ENCODE results near the gene CYTH4.

Gene CYTH4

DNA sequence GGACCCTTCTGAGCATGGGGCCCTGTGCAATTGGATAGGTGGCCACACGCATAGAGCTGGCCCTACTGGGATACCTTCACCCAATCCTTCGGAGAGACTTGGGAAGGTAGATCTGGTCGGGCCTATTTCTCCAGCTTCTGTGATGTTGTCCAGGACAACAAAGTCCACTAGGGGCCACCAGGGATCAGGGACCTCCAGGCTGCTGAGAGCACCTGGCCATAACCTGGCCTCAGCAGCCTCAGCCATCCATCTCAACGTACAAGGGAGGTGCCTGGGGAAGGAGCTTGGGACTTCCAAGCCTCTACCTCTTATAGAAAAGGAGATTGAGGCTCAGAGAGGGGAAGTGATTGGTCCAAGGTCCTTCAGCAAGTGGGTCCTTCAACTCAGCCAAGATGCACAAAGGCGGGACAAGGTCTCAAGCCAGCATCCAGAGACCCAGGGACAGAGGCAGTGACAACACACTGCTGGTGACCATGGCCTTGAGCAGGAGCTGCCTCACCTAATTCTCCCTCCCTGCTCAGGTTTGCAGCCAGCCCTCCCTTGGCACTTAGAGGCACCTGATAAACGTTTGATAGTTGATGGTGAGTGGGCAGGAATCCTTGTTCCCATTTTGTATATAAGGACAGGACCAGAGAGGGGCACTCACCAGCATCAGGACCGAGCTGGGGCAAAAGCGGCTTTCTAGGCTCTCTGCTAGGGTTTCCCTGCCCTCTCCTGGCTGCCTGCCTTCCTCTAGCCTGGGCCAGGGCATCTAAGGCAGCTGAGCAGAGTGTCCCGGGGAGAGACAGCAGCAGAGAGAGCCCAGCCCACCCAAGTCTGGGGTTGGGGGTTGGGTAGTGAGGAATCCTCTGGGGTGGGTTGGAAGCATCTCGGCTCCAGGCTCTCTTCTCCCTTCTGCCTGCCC lies 42.7 kb upstream of the CYTH4 start:
- H3K4me3 ChIP-seq (replicated peaks; ENCODE audit: low read depth, low read length): no peak overlapping the region
- TF ChIP-seq, protein P1, sequence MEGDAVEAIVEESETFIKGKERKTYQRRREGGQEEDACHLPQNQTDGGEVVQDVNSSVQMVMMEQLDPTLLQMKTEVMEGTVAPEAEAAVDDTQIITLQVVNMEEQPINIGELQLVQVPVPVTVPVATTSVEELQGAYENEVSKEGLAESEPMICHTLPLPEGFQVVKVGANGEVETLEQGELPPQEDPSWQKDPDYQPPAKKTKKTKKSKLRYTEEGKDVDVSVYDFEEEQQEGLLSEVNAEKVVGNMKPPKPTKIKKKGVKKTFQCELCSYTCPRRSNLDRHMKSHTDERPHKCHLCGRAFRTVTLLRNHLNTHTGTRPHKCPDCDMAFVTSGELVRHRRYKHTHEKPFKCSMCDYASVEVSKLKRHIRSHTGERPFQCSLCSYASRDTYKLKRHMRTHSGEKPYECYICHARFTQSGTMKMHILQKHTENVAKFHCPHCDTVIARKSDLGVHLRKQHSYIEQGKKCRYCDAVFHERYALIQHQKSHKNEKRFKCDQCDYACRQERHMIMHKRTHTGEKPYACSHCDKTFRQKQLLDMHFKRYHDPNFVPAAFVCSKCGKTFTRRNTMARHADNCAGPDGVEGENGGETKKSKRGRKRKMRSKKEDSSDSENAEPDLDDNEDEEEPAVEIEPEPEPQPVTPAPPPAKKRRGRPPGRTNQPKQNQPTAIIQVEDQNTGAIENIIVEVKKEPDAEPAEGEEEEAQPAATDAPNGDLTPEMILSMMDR (IDR thresholded peaks at IDR 0.05; ENCODE audit: low read length, missing control alignments): no peak
- no peak for DNase-seq (ENCODE audit: low read depth)

DNA sequence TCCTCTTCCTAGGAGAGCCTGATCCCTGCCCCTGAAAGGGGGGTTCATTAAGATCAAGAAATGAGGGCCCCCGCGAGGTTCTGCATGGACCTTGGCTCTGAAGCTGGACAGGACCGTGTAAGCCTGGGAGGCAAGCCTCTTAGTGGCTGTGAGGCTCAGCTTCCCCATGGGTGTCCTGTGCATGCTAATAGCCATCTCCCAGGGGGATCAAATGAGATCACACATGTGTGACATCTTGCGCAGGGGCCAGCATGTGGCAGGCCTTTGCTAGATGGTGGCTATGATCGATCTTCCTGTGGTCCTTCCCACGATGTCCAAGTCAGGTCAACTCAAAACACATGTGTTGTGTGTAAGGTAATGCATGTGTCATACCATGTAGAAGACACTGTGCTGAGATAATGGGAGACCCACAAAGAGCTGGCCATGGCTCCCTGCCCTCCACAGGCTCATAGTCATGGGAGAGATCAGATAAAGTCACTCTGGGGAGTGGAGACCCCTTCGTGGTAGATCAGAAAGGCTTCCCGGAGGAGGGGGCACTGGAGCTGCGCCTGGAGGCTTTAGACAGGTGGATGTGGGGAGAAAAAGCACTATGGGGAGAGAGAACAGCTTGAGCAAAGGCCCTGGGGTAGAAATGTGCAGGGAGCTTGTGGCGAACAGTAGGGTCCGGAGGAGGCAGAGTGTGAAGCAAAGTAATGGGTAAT lies 41.9 kb upstream of the CYTH4 start:
- H3K4me3 ChIP-seq (replicated peaks; ENCODE audit: low read depth, low read length): no peak overlapping the region
- DNase-seq (ENCODE audit: low read depth): no peak
- TF ChIP-seq, protein P1 (IDR thresholded peaks at IDR 0.05; ENCODE audit: low read length, missing control alignments): no peak

DNA sequence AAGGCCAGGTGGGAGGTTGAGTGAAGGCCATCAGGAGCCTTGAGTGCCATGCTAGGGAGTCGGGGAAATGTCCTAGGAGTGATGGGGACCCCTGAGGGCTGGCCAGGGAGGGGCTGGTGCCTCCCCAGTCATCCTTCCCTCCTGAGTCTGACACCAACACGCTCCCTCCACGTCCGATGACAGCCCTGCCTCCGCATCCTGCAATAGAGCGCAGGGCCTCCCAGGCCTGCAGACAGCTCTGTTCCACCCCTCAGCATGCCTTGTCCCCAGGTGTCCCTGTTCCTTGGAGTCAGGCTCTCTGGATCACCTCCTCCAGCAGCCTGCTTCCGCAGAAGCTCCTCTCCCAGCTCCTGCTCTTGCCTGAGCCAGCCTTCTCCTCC lies 41.4 kb upstream of the CYTH4 start:
- TF ChIP-seq, protein P1 (IDR thresholded peaks at IDR 0.05; ENCODE audit: low read length, missing control alignments): no peak
- DNase-seq (ENCODE audit: low read depth): no peak
- H3K4me3 ChIP-seq (replicated peaks; ENCODE audit: low read depth, low read length): no peak overlapping the region

DNA sequence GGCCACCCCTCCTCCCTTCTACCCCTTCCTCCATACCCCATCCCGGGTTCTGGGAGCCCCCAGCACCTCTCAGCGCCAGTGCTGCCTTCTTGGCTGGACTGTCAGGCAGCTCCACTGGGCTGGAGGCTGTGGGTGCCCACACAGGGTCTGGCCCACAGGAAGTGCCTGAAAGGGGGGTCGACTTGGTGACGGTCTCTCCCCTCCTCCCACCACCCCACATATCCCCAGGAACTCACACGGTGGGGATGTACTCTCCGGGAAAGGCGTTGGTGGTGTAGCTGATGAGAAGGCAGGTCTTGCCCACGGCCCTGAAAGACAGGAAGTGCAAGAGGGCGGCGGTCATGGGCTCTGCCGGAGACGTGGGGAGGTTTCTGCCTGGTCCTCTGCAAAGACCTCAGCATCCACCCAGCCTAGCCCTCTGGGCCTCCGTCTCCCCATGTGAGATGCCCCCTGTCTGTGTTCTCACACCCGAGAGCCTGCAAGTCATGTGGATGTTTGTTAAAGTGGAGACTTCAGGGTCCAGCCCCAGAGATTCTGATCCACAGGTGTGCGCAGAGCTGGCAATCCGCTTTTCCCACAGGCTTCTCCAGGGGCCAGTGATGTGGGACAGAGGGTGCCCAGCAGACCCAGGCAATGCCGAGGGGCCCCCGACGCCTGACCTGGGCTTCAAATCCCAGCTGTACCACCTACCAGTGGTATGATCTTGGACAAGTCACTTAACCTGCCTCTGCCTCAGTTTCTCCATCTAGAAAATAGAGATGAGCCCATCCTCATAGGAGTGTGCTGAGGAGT lies 40.8 kb upstream of the CYTH4 start:
- H3K4me3 ChIP-seq (replicated peaks; ENCODE audit: low read depth, low read length): peak overlapping the region; percentile 74
- no peak for DNase-seq (ENCODE audit: low read depth)
- TF ChIP-seq, protein P1 (IDR thresholded peaks at IDR 0.05; ENCODE audit: low read length, missing control alignments): no peak

DNA sequence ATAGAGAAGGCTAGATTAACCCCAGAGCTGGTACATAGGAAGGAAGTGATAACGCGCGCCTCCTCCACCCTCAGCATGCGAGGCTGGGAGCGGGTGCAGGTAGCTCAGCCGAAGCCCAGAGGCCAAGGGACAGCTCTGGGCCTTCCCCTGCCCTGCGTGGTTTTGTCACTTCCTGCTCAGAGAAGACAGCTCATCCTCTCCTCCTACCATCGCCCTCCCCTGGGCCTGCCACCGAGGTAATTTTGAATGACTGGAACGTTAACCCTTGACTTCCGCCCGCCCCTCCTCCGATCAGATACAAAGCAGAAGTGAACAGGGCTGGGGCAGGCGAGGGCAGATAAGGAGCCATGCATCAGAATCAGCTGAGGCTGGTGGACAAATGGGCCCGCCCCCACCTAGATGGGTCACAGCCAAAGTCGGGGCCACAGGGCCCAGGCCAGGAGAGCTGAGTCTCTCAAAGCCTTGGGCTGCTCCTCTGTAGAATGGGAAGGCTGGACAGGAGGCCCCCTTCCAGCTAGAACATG lies 39.9 kb upstream of the CYTH4 start:
- no peak for DNase-seq (ENCODE audit: low read depth)
- H3K4me3 ChIP-seq (replicated peaks; ENCODE audit: low read depth, low read length): peak overlapping the region; percentile 74
- TF ChIP-seq, protein P1 (IDR thresholded peaks at IDR 0.05; ENCODE audit: low read length, missing control alignments): no peak

DNA sequence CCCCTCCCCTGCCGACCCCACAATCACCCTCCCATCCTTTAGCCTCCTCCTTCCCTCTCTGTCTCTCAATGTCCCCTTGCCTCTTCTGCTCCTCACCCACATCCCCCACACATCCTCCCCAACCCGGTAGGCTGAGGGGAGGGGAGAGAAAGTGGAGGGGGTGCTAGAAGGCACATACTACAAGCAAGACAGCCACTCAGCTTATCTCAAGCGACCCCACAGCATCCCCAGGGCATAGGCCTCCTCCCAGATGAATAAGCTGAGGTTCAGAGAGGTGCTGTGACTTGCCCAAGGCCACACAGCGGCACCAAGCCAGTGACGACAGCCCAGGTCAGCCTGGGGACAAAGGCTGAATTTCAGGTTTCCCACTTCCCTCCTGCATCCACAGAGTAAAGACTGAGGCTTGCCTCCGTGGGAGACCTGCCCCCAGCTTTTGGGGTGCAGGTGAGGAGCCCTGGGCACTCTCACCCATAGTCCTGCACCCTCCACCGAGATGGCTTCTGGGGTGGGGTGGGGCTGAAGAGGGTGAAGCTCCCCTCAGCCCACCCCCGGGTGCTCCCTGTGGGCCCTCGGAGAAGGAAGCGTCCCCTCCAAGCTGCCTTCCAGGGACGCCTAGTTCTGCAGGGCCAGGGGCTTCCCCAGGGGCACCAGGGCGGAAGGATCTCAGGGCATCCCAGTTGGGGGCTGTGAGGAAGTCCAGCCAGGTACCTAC lies 38.8 kb upstream of the CYTH4 start:
- TF ChIP-seq, protein P1 (IDR thresholded peaks at IDR 0.05; ENCODE audit: low read length, missing control alignments): no peak
- no peak for DNase-seq (ENCODE audit: low read depth)
- H3K4me3 ChIP-seq (replicated peaks; ENCODE audit: low read depth, low read length): peak overlapping the region; percentile 74
